NCI-H1930 (cell line): ENCODE data around the gene PARVG.
"Not testable (repeated sequence)": the region's sequence is repeated elsewhere in the genome, so short reads cannot be mapped to it uniquely, and the experiment has no call there.

Experiments used
- DNase-seq, 2 experiments: peaks; one replicate each; lab custom pipeline; 2025; lab: John Stamatoyannopoulos, UW

Gene PARVG

DNA sequence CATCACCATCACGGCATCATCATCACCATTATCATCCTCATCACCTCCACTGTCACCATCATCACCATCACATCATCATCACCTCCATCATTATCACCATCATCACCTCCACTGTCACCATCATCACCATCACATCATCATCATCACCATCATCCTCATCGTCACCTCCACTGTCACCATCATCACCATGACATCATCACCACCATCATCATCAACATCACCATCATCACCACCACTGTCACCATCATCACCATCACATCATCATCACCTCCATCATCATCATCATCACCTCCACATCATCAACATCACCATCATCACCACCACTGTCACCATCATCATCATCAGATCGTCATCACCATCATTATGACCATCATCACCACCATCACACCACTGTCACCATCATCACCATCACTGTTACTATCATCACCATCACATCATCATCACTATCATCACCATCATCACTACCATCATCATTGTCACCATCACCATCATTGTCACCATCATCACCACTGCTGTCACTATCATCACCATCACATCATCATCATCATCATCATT is 32.8 kb downstream of the PARVG start:
- no peak for DNase-seq

DNA sequence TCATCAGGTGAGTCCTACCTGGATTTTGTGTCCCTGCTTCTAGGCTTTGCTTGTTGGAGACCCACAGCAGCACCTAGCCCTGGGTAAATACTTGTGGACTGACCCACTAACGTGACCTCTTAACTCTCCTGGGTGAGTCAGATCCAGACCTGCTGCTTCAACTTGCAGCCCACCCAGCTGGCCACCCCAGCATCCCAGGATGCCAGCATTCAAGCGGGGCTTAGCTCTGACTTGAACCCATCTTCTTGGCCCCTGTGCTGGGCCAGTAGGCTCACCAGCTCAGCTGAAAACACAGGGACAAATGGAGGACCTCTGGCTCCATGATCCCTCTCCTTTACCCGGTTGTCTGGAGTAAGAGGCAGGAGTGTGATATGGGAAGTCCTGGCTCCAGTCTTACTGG is 33.5 kb downstream of the PARVG start:
- no peak for DNase-seq

DNA sequence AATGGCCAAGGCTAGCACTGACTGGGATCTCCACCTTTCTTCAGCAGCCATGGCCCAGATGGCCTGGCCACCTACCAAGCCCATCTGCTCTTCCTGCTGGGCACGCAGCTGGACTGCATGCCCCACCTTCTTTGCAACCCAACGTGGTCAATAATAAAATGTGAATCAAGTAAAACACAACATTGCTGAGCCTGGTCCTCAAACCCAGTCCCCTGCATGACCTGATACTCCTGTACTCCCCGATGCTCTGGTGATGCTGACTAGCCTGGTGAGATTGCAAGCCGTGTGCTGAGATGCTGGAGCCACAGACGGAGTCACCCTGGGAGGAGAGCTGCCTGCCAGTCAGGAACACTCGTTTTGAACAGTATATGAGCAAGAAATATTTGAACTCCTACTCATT is 34.0 kb downstream of the PARVG start:
- no peak for DNase-seq

DNA sequence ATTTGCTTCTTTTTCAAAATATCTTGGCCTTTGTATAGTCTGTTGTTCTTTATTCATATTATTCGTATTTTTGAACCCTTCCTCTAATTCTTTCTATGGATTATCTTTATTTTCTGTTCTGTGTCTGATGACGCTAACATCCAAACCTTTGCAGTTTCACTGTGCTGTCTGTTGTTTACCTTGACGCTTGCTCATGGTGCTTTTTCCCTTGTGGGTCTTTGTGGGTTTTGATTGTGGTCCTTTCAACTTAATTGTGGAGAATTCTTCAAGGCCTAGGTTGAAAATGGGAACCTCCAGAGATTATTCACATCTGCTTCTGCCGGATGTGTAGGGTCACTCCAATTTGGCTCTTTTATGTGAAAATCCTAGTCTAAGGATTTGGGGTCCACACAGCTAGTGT is 34.6 kb downstream of the PARVG start:
- DNase-seq = no peak

DNA sequence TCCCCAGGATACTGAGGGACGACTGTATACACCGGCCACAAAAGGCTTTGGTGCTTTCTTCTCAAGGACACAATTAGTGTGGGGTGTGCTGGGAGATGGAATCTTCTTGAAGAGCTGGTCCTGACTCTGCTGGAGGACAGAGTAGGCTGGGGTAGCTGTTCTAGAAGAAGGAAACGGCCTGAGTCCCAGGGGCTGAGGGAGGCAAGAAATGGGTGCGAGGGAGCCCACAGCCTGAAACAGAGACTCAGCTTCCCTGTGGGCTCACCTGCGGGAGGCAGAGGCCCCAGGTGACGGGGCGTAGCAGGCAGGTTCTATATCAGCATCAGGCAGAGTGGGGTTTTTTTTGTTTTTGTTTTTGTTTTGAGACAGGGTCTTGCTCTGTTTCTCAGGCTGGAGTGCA is 36.6 kb downstream of the PARVG start:
- no peak for DNase-seq

DNA sequence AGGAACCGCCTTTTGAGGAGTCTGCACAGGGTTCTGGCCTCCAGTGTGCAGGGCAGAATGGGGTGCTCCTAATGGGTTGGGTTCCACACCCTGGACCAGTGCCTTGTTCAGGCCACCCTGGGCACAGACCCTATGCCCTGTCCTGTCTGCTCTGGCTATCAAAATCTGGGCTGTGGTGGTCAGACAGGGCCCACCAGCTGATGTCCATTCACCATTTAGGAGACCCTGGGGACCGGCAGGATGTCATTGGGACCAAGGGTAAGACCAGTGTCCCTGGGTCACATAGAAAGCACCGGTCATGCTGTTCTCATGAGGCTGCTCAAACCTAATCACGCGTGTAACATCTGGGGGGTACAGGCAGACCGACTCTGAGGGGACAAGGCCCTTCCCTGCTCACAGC is 37.3 kb downstream of the PARVG start:
- no peak for DNase-seq

DNA sequence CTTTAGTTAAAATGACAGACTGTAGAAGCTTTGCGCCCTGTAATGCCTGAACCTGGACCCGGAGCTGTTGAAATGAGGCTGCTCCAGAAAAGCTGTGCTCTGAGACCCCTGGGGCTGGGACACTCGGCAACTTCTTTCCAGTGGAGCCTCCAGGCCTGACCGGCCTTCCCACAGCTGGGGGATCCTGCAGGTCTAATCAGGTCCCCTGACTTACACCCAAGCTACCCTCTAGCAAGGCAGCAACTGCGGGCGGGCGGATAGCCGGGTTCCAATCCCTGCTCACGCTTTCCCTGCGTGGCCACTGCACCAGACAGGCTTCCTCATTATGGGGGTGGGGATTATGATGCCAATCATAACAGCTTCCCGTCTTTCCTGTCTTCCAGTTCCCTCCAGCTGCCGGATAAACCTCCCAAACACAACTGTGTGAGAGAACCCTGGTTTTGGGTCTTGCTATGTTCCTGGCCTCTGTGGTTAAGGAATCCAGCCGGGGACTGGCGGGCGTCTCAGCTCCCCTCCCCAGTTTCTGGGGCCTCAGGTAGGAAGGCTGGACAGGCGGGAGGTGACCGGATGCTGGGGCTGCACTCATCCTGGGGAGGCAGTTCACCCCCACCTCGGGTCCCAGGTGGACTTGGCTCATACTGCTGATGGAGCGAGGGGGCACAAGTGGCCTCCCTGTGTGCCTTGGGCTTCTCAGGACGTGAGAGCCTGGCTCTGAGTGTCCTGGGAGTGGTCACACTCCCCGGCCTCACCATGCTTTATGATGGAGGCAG is 38.6 kb downstream of the PARVG start:
- DNase-seq = no peak

DNA sequence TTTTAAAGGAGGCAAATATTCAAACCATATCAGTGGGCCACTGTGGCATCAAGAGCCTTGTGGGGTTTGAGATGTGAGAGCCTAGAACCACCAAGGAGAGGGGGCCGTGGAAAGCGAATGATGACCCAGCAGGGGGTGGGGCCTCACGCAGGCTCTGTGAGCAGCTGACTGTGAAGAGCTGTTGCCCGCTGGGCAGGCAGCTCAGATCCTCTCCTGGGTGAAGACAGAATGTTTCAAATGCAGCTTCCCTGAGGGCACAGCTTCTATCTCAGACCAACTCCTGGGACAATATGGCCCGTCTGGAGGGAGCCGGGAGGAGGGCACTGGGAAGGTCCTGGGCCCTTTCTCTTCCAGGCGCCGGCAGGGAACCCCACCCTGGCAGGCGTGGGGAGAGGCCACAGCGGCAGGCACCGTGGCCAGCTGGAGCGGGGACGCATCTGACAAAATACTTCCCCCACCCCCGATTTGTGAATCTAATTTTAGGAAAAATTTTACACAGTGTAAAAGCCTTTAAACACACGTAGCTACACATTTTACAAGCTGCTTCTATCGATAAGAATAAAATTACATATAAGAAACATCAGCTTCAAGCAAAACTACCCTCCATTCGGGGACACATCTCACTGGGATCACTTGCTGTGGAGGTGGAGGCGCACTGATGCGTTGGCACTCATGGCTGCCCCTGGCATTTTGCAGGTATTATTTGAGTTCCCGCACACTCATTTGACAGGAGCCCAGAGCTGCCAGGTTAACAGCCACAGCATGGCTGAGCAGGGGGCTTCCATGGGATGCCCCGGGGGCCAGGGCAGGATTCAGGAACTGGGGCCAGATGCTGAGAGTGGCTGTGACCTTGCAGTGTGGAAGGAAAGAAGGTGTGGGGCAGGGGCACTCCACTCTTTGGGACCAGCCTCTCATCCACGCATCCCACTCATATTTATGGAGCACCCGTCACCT is 40.3 kb downstream of the PARVG start:
- DNase-seq = no peak

DNA sequence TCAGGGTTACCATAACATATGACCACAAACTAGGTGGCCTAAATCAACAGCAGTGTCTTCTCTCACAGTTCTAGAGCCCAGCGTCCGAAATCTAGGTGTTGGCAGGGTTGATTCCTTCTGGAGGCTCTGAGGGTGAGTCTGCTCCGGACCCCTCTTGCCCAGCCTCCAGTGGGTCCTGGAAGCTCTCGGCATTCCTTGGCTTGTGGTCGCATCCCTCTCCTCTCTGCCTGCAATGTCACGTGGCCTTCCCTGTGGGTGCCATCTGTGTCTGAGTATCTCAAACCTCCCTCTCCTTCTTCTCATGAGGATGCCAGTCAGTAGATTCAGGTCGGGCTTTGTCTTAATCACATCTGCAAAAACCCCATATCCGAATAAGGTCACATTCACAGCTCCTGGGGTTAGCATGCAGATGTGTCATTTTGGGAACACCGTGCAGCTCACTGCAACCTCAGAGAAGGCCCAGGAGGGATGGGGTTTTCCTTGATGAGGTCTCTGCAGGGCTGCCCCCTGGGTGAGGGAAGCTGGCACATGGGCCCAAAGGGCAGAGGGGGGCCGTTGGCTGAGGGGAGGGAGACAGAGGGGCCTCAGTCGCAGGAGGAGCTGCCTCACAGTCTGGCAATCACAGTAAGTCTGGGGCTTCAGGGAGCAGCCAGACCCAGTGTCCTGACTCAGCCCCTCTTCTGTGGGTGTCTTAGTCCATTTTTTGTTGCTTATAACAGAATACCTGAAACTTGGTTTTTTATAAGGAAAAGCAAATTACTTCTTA is 41.2 kb downstream of the PARVG start:
- no peak for DNase-seq

DNA sequence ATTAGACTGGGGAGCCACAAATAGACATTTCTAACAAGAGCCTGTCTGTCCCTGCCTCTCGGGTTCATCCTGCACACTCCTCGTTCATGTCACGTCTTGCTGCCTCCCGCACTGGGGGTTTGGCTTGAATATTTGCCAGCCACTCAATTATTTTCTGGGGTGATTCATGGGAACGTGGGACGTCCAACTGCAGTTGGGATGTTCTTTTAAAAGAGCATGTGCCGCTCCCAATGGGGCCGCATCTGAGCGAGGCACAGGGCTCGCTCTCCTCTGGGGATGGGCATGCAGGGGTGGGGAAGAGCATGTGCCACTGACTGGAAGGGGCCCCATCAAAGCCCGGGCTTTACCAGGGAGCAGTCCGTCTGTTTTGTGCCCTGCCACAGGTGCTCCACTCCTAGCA is 43.4 kb downstream of the PARVG start:
- no peak for DNase-seq

DNA sequence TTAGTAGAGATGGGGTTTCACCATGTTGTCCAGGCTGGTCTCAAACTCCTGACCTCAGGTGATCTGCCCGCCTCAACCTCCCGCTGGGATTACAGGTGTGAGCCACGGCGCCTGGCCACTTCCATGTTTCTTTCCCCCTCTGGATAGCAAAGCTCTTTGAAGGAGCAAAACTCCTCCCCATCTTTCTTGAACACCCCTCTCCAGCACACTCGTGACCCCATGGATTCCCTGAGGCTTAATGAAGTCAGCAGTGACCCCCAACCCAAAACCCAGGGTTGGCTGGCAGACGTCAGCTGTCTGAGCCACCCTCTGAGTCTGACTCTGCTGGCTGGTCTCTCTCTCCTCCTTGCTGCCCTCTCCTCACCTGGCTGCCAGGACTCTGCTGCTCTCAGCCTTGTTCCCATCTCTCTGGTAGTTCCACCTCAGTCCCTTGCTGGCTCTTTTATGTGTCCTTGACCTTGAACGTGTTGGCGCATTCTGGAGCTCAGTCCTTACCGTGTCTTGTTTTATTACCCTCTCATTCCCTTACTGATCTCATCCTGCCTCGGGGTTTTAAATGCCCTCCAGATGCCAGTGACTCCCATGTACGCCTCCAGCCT is 44.5 kb downstream of the PARVG start:
- no peak for DNase-seq

DNA sequence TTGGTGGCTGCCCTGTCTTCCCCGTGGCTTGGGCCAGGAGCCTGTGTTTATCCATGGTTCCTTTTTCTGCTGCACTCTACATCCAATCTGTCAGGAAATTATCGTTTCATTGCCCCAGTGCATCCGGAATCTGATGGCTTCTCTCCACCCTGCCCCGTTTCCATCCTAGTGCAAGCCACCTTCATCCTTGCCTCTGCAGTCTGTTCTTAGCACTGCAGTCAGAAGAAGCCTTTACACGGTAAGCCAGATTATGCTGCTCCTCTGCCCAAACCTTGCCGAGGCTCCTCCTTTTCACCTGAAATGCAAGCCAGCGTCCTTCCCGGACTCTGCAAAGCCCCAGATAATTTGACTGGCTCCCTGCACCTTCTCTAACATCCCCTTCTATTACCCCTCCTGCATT is 45.1 kb downstream of the PARVG start:
- DNase-seq = no peak

DNA sequence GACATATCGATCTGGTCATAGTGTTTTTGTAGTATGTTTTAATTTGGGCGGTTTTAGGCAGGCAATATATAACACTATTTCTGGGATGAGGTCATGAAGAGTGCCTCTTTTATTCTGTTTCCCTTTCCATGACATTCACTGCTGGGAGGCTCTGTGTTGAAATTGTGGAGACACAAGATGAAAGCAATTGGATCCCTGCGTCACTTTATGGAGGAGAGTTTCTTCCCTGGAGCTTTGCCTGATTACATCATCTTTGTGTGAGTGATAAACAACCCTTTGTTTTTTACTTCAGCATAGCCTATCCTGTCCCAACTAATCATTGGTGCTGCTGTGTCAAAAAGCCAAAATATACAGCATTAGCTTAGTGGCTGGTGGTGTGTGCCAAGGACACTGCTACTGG is 48.6 kb downstream of the PARVG start:
- DNase-seq = no peak

DNA sequence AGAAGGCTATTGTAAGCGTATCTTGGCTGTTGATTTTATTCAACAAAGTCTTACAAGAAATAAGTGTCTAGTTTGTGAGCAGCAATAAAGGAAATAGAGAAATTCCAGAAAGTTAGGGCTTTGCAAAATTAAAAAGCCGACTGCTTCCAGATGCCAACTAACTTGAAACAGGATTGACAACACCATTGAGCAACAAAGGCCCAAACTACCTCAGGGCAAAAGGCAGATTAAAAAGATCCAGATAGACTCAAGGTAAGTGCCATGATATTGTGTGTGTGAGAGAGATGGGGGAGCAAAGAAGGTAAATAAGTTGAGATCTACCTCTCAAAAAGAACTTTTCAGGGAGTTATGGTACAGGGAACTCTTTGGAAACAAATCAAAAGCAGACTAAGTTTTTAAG is 49.1 kb downstream of the PARVG start:
- DNase-seq = no peak

DNA sequence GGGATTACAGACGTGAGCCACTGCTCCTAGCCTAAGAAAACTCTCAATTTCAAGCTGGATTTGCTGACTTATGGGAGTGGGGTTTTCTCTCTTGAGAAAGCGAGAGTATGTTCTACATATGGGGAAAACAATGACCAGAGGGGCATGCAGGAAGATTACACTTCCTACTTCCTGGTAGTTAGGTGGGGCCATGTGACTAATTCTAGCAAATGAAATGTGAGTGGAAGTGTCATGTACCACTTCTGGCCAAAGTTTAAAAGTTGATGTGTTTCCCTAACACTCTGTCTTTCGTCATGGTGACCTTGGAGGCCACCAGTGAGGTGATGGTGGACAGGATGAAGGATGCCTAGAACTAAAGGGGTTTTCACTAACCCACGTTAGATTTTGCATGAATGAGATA is 50.5 kb downstream of the PARVG start:
- no peak for DNase-seq

DNA sequence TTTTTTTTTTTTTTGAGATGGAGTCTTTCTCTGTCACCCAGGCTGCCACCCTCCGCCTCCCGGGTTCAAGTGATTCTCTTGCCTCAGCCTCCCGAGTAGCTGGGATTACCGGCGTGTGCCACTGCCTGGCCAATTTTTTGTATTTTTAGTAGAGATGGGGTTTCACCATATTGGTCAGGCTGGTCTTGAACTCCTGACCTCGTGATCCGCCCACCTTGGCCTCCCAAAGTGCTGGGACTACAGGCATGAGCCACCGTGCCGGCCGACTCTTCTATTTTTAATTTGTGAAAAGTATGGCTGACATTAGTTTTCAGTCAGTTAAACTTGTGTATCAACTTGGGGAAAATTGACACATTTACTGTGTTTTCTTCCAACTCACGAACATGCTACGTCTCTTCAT is 53.6 kb downstream of the PARVG start:
- DNase-seq = not testable (repeated sequence)

DNA sequence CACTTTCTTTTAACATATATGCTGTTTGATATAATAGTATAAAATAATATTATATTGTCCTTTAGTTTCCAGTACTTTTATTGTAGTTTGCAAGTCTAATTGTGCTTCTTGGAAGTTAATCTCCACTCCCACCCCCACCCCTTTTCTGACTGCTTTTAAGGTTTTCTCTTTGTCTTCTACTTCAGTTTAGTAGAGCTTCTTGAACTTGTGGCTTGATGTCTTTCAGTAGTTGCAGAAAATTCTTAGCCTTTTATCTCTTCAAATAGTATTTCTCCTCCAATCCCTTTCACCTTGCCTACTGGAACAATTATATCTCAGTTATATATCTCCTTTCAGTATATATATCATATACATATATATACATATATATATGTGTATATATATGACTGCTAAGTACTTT is 56.6 kb downstream of the PARVG start:
- no peak for DNase-seq

DNA sequence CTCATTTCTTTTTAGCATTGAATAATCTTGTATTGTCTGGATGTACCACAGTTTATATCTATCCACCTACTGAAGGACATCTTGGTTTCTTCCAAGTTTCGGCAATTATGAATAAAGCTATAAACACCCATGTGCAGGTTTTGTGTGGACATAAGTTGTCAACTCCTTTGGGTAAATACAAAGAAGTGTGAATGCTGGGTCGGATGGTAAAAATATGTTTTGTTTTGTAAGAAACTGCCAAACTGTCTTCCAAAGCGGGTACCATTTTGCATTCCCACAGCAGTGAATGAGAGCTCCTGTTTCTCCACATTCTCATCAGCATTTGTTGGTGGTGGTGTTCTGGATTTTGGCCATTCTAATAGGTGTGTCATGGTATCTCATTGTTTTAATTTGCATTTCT is 60.4 kb downstream of the PARVG start:
- not testable (repeated sequence) for DNase-seq

DNA sequence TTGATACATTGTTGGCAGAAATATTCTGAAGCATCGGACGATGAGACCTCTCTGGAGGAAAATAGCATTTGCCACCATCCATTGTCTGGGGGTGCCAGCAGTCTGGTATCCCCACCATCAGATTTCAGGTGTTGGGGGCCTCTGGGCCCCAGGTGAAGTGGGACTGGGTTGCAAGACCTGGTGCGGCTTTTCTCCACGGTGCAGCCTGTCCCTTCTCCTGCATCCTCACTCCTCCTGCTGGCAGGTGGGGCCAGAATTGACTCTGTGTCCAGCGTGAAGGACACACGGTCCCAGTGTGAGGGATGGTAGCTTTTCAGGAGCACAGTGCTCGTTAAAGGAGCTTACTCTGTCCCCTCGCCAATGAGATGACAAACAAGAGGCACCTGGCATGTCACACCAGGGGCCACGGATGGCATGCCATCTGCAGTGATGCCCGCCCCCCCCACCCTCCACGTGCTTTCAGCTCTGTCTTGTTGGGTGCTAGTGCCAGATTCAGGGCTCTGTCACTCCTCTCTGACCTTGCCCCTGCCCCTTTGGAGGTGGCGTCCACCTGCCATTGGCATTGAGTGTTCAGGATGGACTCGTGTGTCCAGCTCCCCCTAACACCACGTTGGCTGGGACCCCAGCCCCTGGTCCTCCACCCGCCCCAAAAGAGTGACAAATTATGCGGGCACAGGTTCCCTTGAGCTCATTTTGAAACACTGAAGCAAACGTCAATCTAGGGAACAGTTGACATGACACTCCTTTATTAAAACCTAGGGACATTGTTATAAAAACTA is 62.4 kb downstream of the PARVG start:
- DNase-seq = no peak

DNA sequence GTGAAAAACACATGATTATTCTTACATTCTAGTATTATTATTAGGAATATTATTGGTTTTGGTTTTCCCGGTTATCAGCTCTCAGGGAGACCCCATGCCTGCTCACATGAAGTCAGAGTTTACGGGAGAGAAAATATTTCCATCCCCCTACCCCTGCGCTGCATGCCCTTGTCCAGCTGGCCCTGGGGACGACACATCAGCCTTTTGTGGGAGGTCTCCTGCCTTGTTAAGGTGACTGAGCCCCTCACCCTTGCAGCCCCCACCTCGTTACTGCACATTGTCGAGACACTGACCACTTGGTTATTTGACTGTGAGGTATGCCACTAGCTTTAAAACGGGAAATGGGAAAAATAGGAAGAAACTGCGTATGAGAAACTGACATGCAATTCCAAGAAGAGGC is 63.0 kb downstream of the PARVG start:
- no peak for DNase-seq

DNA sequence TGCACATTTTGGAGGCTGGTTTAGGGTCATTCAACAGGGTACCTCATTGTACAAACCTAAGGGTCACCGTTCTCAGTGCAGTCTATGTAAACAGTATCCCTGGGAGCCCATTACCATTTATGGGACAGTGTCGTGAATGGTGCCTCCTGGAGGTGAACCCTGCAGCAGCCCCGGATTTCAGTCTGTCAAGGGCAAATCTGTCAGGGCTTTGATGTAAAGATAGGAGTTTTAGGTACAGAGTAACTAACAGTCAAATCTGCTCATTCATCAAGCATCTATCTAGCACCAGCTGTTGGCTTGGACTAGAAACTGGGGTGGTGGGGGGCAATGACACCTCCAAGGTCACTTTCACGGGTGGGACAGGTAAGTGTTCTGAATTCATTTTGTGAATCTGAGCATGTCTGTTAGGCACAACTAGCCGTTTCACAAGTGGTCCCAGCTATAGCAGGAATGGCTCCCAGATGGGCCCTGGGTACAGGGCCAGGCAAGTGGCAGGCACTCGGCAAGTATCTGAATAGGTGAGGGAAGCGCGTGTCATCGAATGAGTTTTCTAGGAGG is 63.6 kb downstream of the PARVG start:
- no peak for DNase-seq
